IPS-20b (cell line): Measurements from ENCODE around the gene FBXO46.
"Not testable (repeated sequence)": the region's sequence is repeated elsewhere in the genome, so short reads cannot be mapped to it uniquely, and the experiment has no call there.

Experiments
- H3K27ac ChIP-seq: one replicate; pipeline ENCODE4 v1.5.1; 2013; ENCODE audit warnings: low read length
- H3K27me3 ChIP-seq: 2 replicates; pipeline ENCODE4 v1.6.1; 2013; ENCODE audit warnings: mild to moderate bottlenecking, low read length, inconsistent platforms; ENCODE audit not compliant: insufficient read depth
- H3K36me3 ChIP-seq: 2 replicates; pipeline ENCODE4 v1.6.1; 2013; ENCODE audit warnings: low read depth, mild to moderate bottlenecking, inconsistent platforms, low read length, moderate library complexity; ENCODE audit not compliant: insufficient read depth
- H3K4me1 ChIP-seq: 2 replicates; pipeline ENCODE4 v1.6.1; 2013; ENCODE audit warnings: mild to moderate bottlenecking, control low read depth, inconsistent platforms, low read length, moderate library complexity; ENCODE audit not compliant: insufficient read depth
- H3K4me3 ChIP-seq: 2 replicates; pipeline ENCODE4 v1.5.1; 2013; ENCODE audit warnings: mild to moderate bottlenecking, low read length, inconsistent platforms
- H3K9ac ChIP-seq: 2 replicates; pipeline ENCODE4 v1.6.1; 2013; ENCODE audit warnings: low read depth, mild to moderate bottlenecking, inconsistent platforms, low read length, moderate library complexity
- H3K9me3 ChIP-seq: 2 replicates; pipeline ENCODE4 v1.6.1; 2013; ENCODE audit warnings: mild to moderate bottlenecking, low read depth, low read length, inconsistent platforms; ENCODE audit not compliant: insufficient read depth

Gene FBXO46

DNA sequence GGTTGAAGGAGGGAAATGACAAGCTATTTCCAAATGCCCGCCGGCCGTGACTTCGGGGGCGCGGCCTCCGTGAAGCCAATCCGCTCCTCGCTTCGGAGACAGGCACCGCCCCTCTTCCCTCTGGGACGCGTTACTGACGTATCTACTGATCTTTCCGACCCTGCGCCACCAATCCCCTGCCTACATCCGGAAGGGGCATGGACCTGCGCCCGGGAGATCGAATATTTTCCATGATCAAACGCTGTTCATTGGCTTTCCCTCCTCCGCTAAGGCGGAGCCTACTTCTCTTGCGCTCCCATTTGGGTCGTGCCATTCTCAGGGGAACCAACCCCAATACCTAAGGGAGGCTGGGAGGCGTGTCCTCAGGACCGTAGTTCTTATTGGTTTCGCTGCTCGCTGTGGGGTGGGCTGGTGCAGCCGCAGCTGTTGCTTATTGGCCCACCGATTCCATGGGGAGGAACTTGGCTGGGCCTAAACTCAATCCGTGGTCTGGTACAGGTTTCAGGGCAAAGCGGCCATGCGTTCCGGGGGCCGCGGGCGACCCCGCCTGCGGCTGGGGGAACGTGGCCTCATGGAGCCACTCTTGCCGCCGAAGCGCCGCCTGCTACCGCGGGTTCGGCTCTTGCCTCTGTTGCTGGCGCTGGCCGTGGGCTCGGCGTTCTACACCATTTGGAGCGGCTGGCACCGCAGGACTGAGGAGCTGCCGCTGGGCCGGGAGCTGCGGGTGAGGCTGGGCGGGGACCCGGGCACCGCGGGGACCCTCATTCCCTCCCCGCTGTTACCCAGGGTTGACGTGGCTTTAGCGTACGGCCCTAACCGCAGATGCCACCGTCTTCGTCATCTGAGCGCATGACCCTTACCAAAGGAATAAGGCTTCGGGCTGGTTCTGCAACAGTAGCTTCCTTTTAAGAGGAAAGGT, 38.2 kb downstream of the FBXO46 start, which contains the start of gene QPCTL:
Gene QPCTL (plus strand): TSS at position 480 of the 919 bp plus-strand sequence. CDS start 38 bp downstream, at position 518.
- Histone ChIP-seq H3K36me3 (peaks cover 43% of the 10 kb centered on the region), H3K27me3 (no peaks in the 10 kb centered on the region), H3K9ac (peak within 1 kb of the TSS; percentile 98), H3K4me3 (peak within 1 kb of the TSS; percentile 96), H3K4me1 (peaks cover 3% of the 10 kb centered on the region), H3K27ac (peak within 1 kb of the TSS; percentile 70), H3K9me3 (no peaks in the 10 kb centered on the region)

- Histone ChIP-seq H3K9ac (peak within 1 kb of the TSS; percentile 98), H3K36me3 (peaks cover 45% of the 10 kb centered on the region)
Observed at GRCh38 chr19:45691516-45692186, 39.0 kb downstream of the FBXO46 start, which contains the start of gene SNRPD2. Gene SNRPD2 (minus strand): TSS chr19:45691953. CDS start chr19:45691888, 65 bp downstream.

DNA sequence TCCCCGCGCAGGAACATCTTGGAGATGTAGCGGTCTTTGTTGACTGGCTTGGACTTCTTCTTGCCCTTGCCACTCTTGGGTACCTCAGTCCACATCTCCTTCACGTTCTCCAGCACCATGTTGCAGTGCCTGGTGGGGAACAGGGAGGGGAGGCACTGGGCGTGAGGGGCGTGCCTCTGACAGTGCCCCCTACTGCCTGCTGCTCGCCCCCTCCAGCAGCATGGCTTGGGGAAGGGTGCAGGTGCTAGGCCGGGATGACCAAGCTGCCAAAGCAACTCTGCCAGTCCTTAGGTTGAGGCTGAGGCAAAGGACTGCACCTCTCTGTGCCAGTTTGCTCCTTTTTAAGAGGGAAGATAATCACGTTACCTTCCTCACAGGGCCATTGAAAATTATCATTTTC, 43.1 kb downstream of the FBXO46 start:
- Histone ChIP-seq H3K27me3 (no peaks in the 10 kb centered on the region), H3K36me3 (peaks cover 53% of the 10 kb centered on the region), H3K4me1 (peaks cover 3% of the 10 kb centered on the region), H3K4me3 (no peak overlapping the region), H3K9ac (no peak overlapping the region), H3K9me3 (no peaks in the 10 kb centered on the region), H3K27ac (no peak overlapping the region)

More at GRCh38 chr19:45691516-45692186, 39.0 kb downstream of the FBXO46 start, which contains the start of gene SNRPD2:
- Histone ChIP-seq H3K9me3 (no peaks in the 10 kb centered on the region), H3K4me1 (peaks cover 3% of the 10 kb centered on the region), H3K27ac (peak within 1 kb of the TSS; percentile 70), H3K27me3 (no peaks in the 10 kb centered on the region), H3K4me3 (peak within 1 kb of the TSS; percentile 96)

- H3K27me3 ChIP-seq, H3K9me3 ChIP-seq, H3K4me3 ChIP-seq, H3K4me1 ChIP-seq, H3K27ac ChIP-seq, H3K9ac ChIP-seq: not testable (repeated sequence)
- peaks cover 53% of the 10 kb centered on the region for H3K36me3 ChIP-seq
Observed at GRCh38 chr19:45685045-45685444, 45.7 kb downstream of the FBXO46 start.

DNA sequence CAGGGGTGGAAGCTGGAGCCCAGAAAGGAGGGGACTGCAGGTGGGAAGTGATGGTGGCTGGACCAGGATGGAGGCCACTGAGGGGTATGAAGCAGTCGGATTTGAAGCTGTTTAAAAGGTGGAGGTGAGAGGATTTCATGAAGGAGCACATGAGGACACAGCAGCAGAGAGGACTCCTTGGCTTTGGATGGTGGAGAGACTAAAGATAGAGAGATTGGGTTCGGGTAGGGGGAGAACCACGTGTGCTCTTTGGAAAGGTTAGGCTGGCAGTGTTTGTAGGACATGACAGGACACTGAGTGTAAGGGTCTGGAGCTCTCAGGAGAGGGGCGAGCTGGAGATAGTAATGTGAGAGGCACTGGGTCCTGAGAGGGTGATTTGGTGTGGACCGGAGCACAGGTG, 47.8 kb downstream of the FBXO46 start:
- Histone ChIP-seq H3K4me1 (no peaks in the 10 kb centered on the region), H3K9me3 (no peaks in the 10 kb centered on the region), H3K4me3 (no peak overlapping the region), H3K9ac (no peak overlapping the region), H3K36me3 (peaks cover 37% of the 10 kb centered on the region), H3K27ac (no peak overlapping the region), H3K27me3 (peaks cover 25% of the 10 kb centered on the region)

DNA sequence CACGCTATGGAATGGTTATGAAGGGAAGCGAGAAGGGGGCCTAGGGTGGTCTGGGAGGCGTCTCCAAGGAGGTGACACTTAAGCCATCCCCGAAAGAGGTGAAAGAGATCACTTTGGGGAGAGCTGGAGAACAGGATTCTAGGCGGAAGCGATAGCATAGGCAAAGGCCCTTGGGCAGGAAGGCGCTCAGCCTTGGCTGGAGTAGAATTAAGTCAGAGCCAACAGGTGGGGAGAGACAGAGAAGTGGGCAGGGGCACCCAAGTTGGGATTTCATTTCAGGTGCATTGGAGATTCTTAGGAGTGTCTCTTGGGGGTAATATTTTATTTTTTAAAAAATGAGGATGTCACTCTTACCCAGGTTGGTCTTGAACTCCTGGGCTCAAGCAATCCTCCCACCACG, 48.6 kb downstream of the FBXO46 start:
- Histone ChIP-seq H3K27me3 (peaks cover 31% of the 10 kb centered on the region), H3K9me3 (no peaks in the 10 kb centered on the region), H3K4me1 (no peaks in the 10 kb centered on the region), H3K9ac (no peak overlapping the region; the same call in 1 of the 2 replicates), H3K27ac (no peak overlapping the region), H3K36me3 (peaks cover 29% of the 10 kb centered on the region), H3K4me3 (peak overlapping the region; percentile 59; the same call in 1 of the 2 replicates)

DNA sequence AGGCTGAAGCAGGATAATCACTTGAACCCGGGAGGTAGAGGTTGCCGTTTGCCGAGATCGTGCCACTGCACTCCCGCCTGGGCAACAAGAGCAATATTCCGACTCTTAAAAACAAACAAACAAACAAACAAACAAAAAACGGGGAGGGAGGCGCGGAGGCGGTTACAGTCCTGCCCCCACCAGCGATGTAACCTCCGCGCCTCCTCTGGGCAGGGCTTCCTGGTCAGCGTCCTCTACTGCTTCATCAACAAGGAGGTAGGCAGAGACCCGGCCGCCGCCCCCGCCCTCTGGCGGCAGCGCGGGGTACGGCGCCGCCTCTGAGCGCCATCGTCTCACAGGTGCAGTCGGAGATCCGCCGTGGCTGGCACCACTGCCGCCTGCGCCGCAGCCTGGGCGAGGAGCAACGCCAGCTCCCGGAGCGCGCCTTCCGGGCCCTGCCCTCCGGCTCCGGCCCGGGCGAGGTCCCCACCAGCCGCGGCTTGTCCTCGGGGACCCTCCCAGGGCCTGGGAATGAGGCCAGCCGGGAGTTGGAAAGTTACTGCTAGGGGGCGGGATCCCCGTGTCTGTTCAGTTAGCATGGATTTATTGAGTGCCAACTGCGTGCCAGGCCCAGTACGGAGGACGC, 49.2 kb downstream of the FBXO46 start:
- Histone ChIP-seq H3K4me1 (no peaks in the 10 kb centered on the region), H3K27me3 (peaks cover 36% of the 10 kb centered on the region), H3K9ac (no peak overlapping the region; the same call in 1 of the 2 replicates), H3K9me3 (no peaks in the 10 kb centered on the region), H3K4me3 (peak overlapping the region; percentile 59; the same call in 1 of the 2 replicates), H3K27ac (no peak overlapping the region), H3K36me3 (peaks cover 25% of the 10 kb centered on the region)

DNA sequence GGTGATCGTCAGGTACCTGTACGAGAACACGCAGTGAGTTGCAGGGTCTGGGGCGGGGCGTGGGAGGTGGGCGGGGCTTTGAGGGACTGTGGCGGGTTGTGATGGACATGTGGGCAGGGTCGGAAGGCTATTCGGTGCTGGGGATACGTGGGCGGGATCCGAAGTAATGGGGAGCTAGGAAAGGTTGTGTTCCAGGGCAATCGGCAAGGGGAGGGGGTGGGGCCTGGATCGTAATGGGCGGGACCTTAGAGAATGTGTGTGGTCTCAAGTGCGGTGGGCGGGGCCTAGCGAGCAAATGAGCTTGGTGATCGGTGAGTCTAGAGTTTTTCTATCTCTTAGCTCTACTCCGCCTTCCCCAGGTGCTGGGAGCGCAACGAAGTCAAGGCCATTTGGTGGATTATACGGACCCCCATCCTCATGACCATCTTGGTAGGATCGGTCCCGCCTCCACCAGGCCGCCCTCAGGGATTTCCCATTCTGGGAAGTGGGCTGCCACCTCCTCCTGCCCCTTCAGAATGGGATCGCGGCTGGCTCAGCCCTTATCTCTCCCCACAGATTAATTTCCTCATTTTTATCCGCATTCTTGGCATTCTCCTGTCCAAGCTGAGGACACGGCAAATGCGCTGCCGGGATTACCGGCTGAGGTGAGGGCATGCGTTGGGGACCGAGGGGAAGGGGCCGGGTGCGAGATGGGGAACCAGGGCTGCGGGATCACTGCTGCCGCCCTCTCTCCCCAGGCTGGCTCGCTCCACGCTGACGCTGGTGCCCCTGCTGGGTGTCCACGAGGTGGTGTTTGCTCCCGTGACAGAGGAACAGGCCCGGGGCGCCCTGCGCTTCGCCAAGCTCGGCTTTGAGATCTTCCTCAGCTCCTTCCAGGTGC, 53.1 kb downstream of the FBXO46 start:
- no peaks in the 10 kb centered on the region for H3K9me3 ChIP-seq
- peaks cover 39% of the 10 kb centered on the region for H3K27me3 ChIP-seq
- H3K9ac ChIP-seq = peak overlapping the region; percentile 43; the same call in 1 of the 2 replicates
- H3K36me3 ChIP-seq = no peaks in the 10 kb centered on the region
- H3K4me3 ChIP-seq = peak overlapping the region; percentile 77
- no peak overlapping the region for H3K27ac ChIP-seq
- no peaks in the 10 kb centered on the region for H3K4me1 ChIP-seq

DNA sequence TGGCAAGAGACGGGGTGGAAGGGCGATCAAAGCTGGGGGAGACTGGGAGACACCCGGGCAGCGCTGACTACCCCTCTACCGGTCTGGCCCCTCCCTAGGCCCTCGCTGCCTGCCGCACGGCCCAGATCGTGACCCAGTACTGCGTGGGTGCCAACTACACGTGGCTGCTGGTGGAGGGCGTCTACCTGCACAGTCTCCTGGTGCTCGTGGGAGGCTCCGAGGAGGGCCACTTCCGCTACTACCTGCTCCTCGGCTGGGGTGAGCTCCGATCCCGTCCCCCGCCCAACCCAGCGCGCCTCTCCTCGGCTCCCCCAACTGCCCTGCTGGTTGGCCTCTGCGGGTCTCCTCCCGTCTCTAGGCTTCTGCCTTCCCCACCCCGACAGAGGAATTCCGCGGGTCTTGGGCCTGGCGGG, 53.8 kb downstream of the FBXO46 start:
- no peak overlapping the region for H3K27ac ChIP-seq
- peak overlapping the region; percentile 77 for H3K4me3 ChIP-seq
- no peaks in the 10 kb centered on the region for H3K4me1 ChIP-seq

DNA sequence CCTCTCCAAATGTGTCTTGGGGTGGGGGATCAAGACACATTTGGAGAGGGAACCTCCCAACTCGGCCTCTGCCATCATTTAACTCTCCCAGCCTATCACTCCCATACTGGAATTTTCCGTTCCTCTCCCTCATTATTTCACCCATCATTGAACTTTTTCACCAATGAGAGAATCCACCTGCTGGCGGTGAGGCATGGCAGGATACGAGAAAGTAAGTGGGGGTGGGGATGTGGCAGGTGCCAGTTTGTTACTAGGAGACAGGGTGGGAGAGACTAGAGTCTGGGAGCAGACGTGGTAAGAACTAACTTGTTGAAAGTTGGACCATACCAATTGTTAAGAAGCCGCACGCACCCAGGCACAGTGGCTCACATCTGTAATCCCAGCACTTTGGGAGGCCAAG, 55.8 kb downstream of the FBXO46 start:
- H3K9me3 ChIP-seq = no peaks in the 10 kb centered on the region
- no peak overlapping the region for H3K4me3 ChIP-seq
- H3K36me3 ChIP-seq = no peaks in the 10 kb centered on the region
- no peak overlapping the region for H3K27ac ChIP-seq
- H3K27me3 ChIP-seq = peaks cover 48% of the 10 kb centered on the region
- H3K9ac ChIP-seq = no peak overlapping the region
- no peaks in the 10 kb centered on the region for H3K4me1 ChIP-seq

More for the DNA sequence above, 53.8 kb downstream of the FBXO46 start:
- Histone ChIP-seq H3K9me3 (no peaks in the 10 kb centered on the region), H3K27me3 (peaks cover 39% of the 10 kb centered on the region), H3K36me3 (no peaks in the 10 kb centered on the region), H3K9ac (peak overlapping the region; percentile 49; the same call in 1 of the 2 replicates)
